Cardiac fibroblast (primary cell): ENCODE results near the gene C10orf105.

ENCODE experiments used
- DNase-seq, 2 donors: peaks; one replicate each; pipeline versions ENCODE4 v3.0.0 to v3.0.0-alpha.2; 2010; ENCODE audit warnings: low read depth in 2 of 2
- H3K4me3 ChIP-seq, 2 donors: replicated peaks in 1 of 2; 1 replicate in 1 of 2; 2 replicates in 1 of 2; pipeline ENCODE4 v1.5.1; 2011; ENCODE audit warnings: low read depth in 2 of 2, low read length in 2 of 2, mild to moderate bottlenecking in 2 of 2, moderate library complexity in 1 of 2
- CTCF ChIP-seq: IDR thresholded peaks from one replicate; pipeline ENCODE4 v1.5.1; 2011; ENCODE audit warnings: low read depth, mild to moderate bottlenecking, low read length, inconsistent platforms

Gene C10orf105

DNA sequence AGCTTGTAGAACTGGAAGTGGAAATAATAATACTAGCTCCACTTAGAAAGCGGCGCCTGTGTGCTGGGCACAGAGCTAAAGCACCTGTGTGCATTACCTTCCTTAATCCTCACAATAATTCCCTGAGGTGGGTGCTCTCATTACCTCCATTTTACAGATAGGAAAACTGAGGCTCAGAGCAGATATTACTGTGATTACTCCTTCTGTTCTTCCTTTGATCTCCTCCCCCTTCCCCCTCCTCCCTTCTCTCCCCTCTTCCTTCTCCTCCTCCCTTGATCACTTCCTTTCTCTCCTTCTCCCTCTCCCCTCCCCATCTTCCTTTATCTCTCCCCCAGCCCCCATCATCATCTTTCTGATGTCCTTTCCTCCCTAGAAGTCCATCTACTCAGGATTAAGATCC is 55.0 kb downstream of the C10orf105 start:
- no peak for TF ChIP-seq CTCF
- no peak for DNase-seq
- H3K4me3 ChIP-seq: no peak overlapping the region

- H3K4me3 ChIP-seq: no peak overlapping the region
- no peak for TF ChIP-seq CTCF
- peak in 1 of 2 donors; percentile 27 for DNase-seq
Measured at GRCh38 chr10:71663311-71663710, 56.3 kb downstream of the C10orf105 start.

DNA sequence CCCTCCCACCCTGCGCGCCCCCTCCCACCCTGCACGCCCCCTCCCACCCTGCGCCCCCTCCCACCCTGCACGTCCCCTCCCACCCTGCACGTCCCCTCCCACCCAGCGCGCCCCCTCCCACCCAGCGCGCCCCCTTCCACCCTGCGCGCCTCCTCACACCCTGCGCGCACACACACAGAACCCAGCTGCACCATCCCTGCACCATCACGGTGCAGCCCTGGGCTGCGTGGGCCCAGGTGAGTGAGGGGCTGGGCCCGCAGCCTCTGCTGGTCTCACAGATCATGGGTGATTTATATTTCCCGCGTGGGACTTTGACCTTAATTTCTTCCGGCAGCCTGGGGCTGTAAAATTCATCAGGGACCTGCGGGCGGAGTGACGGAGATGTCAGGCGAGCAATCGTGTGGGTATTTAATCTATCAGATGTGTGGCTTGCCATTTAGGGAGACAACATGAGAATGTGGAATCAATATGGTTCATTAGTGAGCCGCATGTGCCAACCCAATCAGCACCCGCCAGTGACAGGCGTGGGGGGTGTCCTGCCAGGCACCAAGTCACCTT is 57.7 kb downstream of the C10orf105 start:
- no peak for DNase-seq
- no peak overlapping the region for H3K4me3 ChIP-seq
- no peak for TF ChIP-seq CTCF
